Raji (cell line): ENCODE measurements around the gene TRPM3.

Experiments
- POLR2A ChIP-seq: IDR thresholded peaks from 2 replicates; pipeline ENCODE4 v1.6.1; 2011; ENCODE audit warnings: low read depth, low read length, control low read depth; ENCODE audit not compliant: insufficient read depth

TRPM3 gene

DNA sequence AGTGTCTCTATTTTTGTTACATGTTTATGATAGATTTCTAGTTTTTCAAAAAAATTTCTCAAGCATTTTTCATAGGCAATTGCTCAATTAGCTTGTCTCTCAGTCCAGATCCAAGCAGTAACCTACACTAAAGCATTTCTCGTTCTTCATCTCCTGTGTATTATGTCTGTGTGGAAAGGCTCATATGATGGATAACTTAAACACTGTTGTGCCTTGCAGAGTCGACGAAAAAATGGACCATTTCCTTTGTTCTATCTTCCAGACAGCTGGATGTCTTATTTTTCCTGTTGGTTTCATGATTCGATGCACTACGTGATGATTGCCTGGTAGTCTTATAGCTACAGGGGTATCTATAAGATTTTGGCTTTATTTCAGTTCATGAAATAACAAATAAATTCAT lies 347.8 kb downstream of the TRPM3 start:
- TF ChIP-seq POLR2A = no peak

DNA sequence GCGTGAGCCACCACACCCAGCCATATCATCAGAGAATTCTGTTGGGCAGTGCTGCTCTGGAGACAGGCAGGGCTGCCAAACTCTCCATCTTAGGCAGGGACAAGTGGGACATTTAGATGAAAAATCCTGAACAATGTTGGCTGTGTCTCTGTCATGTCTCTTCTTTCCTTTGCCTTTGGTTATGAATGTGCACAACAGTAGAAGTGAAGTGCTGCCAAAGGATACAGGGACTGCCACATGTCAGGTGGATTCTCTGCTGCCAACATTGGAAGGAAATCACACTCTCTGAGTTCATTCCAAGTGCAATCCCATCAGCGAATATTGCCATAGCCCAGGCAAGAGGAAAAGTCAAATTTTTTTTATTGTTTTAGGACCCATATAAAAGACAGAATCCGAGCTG lies 348.8 kb downstream of the TRPM3 start:
- no peak for TF ChIP-seq POLR2A

DNA sequence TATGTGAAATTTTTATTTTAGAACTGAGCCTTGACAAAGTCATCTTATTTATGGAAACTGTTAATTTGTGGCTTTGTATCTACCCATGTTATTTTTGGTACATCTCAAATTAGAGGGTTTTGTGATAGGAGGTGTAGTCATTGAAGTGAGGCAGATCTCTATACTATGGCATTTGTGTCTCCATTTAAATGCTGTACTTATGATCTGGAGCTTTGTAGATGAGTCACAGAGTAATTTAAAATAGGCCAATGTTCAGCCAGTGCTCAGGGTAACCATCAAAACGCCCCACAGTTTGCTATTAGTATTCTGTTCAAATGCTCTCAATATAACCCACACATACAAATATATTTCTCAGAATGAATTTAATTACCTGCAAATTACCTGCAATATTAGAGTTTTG lies 355.5 kb downstream of the TRPM3 start:
- no peak for TF ChIP-seq POLR2A

DNA sequence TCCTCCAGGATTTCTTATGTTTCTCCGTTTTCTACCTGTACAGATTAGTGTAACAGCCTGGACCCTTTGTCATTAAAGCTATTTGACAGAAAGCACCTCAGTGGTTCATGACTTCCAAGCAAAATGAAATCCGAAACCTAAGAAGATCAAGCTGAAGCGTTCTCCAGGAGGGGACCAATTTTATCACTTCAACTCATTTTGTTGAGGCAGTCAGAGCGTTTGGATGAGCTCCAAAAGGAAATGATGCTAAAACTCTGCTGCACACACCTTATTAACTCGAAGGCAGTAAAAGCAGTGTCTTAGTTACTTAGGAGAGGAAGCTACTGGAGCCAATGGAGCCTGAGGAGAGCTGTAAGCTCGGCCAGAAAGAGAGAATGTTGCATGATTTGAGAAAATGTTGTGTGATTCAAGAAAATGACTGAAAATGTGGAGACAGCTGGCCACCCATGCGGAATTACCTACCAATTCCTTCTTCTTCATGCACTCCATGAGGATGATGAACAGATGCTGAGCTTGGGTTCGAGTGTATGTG lies 360.2 kb downstream of the TRPM3 start:
- no peak for TF ChIP-seq POLR2A

DNA sequence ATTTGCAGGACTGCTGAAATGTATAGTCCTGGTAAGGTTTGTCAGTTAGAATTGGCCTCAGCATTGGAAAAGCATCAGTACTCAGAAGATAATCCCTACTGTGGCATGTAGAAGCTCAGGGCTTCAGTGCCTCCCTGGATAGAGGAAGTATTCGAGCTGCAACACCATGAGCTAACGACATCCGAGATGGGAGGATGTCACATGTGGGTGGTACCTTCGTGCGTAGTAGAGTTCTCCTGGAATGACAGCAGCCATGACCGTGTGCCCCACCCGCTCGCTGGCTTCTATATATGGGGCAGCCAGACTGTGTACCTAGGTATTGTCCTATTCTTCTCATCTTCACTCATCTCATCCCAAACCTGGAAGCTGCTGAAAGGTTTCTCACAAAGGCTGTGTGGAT lies 361.2 kb downstream of the TRPM3 start:
- TF ChIP-seq POLR2A = no peak

DNA sequence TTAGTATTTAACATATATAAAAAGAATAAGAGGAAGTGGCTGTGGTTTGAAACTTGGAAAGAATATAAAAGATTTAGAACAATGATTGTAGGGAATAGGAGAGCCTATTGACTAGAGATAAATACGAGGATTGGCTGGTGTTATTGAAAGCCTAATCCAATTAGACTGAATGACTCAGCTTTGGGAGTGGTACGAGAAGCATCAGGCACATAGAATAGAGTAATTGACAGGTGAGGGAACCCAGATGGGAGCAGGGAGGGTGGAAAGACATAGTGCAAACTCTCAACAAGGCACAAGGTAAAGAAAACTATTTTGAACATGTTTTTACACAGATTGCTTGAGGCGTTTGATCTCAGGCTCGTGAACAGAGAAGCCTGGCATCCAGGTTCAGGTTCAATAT lies 368.1 kb downstream of the TRPM3 start:
- TF ChIP-seq POLR2A = no peak

DNA sequence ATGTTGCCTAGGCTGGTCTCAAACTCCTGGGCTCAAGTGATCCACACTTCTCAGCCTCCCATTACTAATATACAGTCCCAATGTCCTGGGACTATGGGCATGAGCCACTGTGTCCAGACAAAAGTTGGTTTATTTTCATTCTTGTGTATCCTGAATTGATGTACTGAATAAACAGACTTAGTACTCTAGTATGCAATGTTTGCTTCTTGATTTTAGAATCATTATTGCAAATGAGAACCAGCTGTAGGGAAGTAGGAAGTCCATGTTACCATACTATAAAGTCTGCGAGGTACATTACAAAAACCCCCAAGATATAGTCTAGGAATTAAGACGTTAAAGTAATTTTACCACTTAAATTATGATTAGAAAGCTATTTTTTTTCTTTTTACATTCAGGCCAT lies 372.4 kb downstream of the TRPM3 start:
- no peak for TF ChIP-seq POLR2A

DNA sequence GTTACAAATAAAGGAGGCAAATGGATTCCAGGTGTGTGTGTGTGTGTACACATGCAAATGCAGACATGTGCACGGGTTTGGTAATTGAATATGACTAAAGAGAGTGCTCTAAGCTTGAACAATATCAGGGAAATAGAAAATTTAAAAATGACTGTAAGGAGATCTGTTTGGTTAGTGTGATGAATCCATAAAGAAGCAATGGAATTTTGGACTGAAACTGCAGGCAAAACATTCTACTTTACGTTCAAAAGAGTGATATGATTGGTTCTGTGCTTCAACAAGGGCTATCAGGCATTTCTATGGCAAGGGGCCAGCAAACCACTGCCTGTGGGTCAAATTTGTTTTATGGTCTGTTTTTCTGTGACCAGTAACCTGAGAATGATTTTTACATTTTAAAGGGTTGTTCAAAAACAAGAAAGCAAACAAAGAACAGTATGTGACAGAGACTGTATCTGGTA lies 374.1 kb downstream of the TRPM3 start:
- no peak for TF ChIP-seq POLR2A

DNA sequence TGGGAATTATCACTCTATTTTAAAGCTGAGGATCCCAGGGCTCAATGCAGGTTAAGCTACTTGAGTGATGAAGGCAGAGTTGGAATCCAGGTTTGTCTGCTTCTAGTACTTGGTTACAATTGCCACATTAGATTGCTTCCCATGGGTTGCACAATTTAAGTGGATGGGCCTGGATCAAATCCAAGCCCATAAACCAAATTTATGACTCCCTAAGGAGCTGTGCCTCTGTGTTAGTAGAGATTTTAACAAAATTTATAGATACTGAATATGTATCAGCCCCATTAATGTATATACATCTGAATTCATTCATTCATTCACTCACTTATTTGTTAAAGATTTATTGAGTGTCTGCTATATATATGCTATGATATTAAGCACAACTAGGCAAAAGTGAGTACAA lies 374.7 kb downstream of the TRPM3 start:
- no peak for TF ChIP-seq POLR2A

DNA sequence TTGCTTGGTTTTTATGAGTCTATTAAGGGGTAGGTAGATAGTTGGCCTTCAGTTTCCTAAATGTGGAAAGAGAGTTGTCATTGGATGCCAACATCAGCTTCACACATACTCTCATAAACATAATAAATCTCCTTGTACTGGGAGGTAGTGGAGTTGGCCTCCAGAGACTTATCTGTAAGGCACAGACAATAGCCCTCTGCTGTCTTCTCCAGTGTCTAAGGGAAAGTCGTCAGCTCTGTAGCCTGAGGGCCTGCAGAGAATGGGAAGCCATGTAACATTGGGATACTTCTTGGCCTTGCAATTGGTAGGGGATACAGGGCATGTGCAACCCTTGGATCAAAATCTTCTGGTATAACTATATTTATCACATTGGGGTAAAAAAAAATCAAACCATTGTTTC lies 375.1 kb downstream of the TRPM3 start:
- no peak for TF ChIP-seq POLR2A

DNA sequence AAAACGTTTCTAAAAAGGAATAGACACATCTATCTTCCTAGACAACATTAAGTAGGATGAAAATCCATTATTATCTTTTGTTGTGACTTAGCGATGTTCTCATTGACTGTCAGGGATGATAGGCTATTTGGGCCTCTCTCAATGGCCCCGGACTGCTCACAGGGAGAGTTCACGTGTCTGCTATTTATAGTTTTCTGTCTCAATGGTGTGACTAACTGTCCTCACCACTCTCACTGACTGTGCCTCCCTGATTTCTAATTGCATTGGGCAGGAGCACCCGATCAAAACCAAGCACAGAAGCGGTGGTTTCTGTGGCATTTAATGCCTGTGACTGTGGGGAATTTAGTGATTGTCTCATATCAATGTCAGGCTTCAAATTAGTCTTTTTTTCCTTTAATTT lies 420.3 kb downstream of the TRPM3 start:
- TF ChIP-seq POLR2A = no peak

DNA sequence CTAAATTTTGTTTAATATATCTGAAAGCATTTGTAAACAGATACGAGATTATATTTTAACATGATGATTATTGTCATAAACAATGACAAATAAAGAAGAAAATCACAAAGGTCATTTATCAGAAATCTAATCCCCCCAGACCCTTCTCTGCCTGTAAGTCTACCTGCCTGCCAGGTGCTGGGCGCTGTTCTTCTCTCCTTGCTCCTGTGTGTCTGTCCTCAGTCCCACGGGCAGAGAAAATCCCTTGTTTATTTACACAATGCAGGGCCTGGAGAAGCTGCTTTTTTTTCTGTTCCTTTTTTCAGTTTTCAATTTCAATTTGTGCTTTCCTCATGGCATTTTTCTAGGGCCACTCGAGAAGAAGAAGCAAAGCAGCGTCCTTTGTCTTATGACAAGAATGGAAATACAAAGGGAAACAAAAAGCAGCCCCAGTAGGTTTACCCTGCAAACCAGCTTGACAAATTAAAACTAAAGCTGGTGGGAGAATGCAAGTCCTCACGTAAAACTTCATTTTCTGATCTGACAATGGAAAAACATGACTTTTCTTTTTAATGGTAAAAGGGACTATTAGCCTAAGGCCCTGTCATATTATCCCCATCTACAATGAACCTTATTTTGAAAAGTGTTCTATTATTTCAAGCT lies 424.6 kb downstream of the TRPM3 start:
- TF ChIP-seq POLR2A = no peak

DNA sequence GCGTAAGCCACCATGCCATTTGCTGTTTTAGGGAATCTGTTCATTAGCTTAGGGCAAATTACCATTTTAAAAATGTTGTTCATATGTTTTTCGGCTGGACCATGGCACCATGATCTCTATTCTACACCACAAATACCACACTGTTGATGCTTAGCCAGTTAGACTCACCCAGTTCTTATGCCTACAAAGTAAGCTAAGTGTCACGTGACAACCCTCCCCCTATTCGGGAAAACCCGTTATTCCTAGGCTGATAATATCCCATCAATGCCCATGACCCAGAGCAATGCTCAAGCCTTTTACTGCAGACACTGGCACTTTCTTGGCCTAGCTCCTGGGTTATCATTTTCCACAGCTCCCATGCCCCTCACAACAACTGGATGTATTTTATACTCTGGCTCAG lies 426.7 kb downstream of the TRPM3 start:
- no peak for TF ChIP-seq POLR2A

DNA sequence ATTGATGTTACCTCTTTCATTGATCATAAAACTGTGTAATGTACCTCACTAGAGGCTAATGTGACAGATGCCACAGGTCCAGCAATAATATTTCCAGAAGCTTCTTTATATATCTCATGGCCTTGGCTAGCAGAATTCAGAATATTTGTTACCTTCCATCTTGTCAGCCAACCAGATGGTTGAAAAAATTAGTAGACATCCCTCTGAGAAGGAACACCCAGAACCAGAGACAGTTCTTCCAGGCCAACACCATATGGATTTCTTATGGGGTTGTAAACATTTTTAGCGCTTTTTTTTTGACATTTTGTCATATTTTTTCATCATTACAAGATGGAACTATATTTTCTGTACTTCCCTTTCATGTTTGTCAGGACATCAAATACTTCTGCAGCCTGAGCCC lies 428.2 kb downstream of the TRPM3 start:
- TF ChIP-seq POLR2A = no peak

DNA sequence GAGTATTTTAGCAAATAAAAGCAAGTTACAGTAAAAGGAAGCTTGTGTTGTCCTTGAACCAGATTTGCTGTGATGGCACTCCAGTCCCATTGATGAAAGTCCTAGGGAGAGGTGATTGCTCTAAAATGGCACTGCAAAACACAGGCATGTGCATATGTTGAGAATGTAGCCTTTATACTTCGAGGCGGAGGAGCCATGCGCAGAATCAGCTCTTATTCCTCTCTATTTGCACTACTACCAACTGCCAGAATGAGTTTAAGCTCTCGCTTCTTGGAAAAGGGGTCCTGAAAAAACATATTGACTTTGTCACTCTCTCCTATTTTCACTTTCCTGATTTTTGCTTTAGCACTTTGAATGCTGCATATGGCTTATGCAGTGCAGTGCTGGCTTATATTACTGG lies 429.0 kb downstream of the TRPM3 start:
- no peak for TF ChIP-seq POLR2A

DNA sequence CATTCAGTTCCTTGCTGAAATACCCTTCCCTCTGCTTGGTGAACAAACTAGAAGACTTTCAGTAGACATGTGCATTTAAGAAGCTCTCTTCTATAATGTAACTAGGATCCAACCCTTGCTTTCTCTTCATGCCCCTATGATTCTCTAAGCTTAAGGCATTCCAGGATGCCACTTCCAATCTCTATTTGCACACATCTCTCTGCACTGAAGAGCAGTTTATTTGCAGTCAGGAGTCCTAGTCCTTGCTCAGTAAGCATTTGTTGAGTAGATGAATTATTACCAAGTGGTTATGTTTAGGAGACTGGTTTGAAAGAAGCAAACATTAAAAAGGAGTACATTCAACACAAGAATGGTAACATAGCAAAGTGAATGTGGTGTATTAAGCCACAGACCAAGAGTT lies 432.7 kb downstream of the TRPM3 start:
- no peak for TF ChIP-seq POLR2A

DNA sequence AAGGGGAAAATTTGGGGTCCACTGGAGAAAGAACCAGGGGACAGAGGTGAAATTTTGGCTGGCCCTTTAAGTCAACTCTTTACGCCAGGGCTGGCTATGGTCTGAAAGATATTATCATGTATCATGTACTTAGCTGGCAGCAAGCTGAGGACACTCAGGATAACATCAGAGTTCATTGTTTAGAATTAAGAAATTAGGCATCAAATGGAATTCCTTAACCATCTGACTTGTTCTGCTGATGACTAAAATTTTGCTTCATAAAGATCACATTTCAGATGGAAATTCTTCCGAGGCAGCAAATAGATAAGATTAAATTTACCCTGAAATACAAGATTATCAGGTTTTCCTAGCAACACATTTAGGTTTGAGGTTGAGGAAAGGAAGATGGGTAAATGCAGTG lies 437.6 kb downstream of the TRPM3 start:
- no peak for TF ChIP-seq POLR2A
